ENCODE results near the gene BRD3.

The BRD3 gene

DNA sequence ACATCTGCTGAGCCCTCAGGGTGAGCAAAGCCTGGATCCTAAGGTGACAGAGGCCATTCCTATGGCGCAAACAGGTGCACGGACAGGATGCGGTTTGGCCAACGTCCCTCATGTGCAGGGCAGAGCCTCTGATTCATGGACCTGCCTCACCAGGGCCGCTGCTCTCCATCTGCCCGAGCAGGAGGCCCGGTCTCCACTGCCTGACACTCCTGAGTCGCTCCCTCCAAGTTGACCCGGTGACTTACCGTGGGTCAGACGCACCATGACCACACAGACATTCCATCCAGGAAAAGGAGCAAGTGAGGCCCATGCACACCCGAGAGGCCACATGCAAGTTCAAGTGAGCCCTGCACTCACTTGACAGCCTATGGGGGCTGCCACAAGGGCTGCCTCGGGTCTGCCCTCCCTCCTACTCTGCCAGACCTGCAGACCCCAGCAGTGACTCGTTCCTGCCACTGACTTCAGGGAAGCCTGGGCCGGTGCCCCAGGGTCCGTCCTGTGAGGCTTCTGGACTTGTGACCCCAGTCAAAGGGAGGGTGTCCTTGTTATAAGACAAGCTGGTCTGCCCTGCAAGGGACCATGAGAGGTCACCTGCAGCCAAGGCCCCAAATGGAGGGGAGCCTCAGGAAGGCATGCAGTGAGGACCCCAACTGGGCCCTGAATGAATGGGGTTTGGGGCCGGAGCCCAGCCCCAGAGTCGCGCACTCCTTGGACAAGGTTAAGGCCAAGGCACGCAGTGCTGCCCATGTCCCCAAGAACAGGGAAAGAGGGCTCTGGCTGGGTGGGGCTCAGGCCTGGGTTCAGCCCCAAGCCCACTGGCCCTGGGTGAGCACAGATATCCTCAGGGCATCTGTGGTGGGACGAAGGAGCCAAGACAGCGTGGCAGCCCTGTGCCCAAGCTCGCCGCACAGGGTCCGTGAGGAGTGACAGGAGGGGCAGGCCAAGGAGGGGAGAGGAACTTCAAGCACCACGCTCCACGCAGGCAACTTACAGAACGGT is 32.5 kb downstream of the BRD3 start:
- TF ChIP-seq SIN3A (IDR thresholded peaks at IDR 0.05; ENCODE audit: borderline replicate concordance, insufficient read depth, low read length) = no peak
- no peak for TF ChIP-seq FOXP2 (optimal IDR thresholded peaks at IDR 0.05; ENCODE audit: borderline replicate concordance, extremely low read depth, extremely low read length, insufficient read depth)
- TF ChIP-seq, protein P1, sequence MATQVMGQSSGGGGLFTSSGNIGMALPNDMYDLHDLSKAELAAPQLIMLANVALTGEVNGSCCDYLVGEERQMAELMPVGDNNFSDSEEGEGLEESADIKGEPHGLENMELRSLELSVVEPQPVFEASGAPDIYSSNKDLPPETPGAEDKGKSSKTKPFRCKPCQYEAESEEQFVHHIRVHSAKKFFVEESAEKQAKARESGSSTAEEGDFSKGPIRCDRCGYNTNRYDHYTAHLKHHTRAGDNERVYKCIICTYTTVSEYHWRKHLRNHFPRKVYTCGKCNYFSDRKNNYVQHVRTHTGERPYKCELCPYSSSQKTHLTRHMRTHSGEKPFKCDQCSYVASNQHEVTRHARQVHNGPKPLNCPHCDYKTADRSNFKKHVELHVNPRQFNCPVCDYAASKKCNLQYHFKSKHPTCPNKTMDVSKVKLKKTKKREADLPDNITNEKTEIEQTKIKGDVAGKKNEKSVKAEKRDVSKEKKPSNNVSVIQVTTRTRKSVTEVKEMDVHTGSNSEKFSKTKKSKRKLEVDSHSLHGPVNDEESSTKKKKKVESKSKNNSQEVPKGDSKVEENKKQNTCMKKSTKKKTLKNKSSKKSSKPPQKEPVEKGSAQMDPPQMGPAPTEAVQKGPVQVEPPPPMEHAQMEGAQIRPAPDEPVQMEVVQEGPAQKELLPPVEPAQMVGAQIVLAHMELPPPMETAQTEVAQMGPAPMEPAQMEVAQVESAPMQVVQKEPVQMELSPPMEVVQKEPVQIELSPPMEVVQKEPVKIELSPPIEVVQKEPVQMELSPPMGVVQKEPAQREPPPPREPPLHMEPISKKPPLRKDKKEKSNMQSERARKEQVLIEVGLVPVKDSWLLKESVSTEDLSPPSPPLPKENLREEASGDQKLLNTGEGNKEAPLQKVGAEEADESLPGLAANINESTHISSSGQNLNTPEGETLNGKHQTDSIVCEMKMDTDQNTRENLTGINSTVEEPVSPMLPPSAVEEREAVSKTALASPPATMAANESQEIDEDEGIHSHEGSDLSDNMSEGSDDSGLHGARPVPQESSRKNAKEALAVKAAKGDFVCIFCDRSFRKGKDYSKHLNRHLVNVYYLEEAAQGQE (IDR thresholded peaks at IDR 0.05; ENCODE audit: insufficient read depth in 1 of 2, low read depth in 2 of 2, low read length in 2 of 2) = no peak
- no peak for TF ChIP-seq TAF1 (IDR thresholded peaks at IDR 0.05; ENCODE audit: borderline replicate concordance, insufficient read depth, low read length)
- no peak for TF ChIP-seq POLR2AphosphoS5 (IDR thresholded peaks at IDR 0.05; ENCODE audit: low read depth, low read length)

DNA sequence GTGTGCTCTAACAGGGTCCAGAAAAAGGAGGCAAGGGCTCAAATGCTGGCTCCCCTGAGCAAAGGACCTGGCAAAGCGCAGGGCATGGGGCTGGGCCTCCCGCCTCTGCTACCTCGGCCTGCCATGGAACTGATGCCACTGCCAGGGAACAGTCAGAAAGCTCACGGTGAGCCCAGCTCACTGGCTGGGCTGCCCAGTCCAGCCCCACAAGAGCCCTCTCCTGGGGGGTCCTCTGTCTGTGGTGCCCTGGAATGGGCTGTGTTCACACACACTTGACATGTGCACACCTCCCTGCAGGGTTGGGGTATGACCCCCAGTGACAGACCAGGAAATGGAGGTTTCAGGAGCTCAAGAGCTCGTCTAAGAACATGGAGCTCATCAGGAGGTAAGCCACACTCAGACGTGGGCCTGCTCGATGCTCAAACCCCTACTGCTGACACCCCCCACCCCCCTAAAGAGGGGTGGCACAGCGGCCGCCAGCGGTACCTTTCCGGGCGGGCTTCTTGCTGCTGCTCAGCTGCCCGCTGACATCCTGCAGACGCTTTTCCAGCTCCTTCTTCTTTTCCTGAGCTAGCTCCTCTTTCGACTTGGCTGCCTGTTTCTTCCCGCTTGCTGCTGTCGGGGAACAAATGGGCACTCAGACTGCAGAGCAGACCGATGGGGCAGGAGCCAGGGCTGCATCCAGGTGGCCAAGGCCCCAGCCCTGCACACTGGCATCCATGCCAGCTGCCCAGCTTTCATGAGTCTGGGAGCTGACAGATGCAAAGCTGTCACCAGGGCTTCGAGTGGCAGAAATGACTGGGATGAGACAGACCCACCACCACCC is 33.4 kb downstream of the BRD3 start:
- no peak for TF ChIP-seq TAF1 (IDR thresholded peaks at IDR 0.05; ENCODE audit: borderline replicate concordance, insufficient read depth, low read length)
- no peak for TF ChIP-seq FOXP2 (optimal IDR thresholded peaks at IDR 0.05; ENCODE audit: borderline replicate concordance, extremely low read depth, extremely low read length, insufficient read depth)
- no peak for TF ChIP-seq SIN3A (IDR thresholded peaks at IDR 0.05; ENCODE audit: borderline replicate concordance, insufficient read depth, low read length)
- TF ChIP-seq, protein P1 (IDR thresholded peaks at IDR 0.05; ENCODE audit: insufficient read depth in 1 of 2, low read depth in 2 of 2, low read length in 2 of 2) = no peak
- TF ChIP-seq POLR2AphosphoS5 (IDR thresholded peaks at IDR 0.05; ENCODE audit: low read depth, low read length) = no peak

DNA sequence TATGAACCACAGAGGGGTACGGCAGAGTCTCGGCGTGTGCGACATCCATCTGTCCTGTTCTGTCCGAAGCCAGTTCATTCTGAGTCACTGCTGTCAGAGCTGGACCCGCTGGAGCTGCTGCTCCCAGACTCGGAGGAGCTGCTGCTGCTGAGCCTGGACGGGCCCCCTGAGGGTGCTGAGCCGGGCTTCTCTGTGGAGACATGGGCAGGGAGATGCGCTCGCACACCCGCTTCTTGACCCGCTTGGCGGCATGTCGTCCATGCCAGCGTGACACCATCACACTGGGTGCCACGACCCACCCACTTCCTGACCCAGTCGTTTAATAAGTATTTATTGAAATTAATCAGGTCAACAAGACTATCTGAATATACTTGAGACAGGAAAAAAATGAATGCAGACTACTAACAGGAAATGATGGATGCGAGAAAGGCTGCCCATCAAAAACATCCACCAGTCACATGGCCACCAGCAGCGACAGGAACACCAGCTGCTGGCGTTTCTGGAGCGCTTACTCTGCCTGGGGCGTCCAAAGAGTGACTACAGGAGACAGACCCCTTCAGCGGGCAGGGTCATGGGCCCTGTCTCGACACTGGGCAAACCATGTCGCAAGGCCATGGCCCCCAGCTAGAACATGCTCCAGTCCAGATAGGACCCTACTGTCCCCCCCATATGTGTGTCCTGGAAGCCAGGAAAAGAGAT is 34.2 kb downstream of the BRD3 start:
- TF ChIP-seq TAF1 (IDR thresholded peaks at IDR 0.05; ENCODE audit: borderline replicate concordance, insufficient read depth, low read length) (no peak), POLR2AphosphoS5 (IDR thresholded peaks at IDR 0.05; ENCODE audit: low read depth, low read length) (no peak), SIN3A (IDR thresholded peaks at IDR 0.05; ENCODE audit: borderline replicate concordance, insufficient read depth, low read length) (no peak), FOXP2 (optimal IDR thresholded peaks at IDR 0.05; ENCODE audit: borderline replicate concordance, extremely low read depth, extremely low read length, insufficient read depth) (no peak)
- TF ChIP-seq, protein P1 (IDR thresholded peaks at IDR 0.05; ENCODE audit: insufficient read depth in 1 of 2, low read depth in 2 of 2, low read length in 2 of 2) = no peak

DNA sequence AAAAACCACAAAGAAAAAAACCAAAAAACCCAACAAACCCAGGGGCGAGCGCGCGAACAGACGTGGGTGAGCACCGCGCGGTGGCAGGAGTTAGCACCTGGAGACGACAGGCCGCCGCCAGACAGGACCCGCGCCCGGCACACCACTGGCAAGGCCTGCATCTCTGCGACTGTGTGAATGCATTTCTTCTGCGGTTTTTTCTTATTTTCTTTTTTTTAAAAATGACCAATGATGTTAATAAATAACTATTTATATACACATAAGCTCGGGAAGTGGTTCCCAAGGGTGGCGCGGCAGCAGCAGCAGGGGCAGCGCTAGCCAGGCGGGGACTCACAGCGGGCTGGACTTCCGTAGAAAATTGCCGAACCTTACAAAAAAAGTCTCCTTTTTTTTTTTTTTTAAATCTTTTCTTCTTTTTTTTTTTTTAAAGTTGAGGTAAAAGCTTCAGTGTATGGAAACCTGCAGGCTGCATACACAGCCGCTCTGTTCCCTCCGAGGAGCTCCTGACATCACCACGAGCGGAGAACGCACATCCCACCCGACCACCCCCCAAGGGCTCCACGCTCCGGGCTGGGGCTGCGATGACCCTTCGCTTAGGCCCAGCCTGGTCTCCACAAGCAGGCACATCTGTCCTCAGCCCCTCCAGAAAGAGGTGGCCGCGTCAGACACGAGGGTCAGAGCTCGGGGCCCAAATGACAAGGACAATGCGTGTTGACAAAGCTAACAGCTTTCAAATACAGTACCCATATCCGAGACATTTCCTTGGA is 35.2 kb downstream of the BRD3 start:
- TF ChIP-seq TAF1 (IDR thresholded peaks at IDR 0.05; ENCODE audit: borderline replicate concordance, insufficient read depth, low read length) = no peak
- TF ChIP-seq FOXP2 (optimal IDR thresholded peaks at IDR 0.05; ENCODE audit: borderline replicate concordance, extremely low read depth, extremely low read length, insufficient read depth) = no peak
- TF ChIP-seq POLR2AphosphoS5 (IDR thresholded peaks at IDR 0.05; ENCODE audit: low read depth, low read length) = no peak
- TF ChIP-seq, protein P1 (IDR thresholded peaks at IDR 0.05; ENCODE audit: insufficient read depth in 1 of 2, low read depth in 2 of 2, low read length in 2 of 2) = no peak
- no peak for TF ChIP-seq SIN3A (IDR thresholded peaks at IDR 0.05; ENCODE audit: borderline replicate concordance, insufficient read depth, low read length)

All from PFSK-1 (cell line).